Skeletal muscle satellite cell (primary cell): ENCODE measurements around the gene PSG7.
"Not testable (repeated sequence)": the region's sequence is repeated elsewhere in the genome, so short reads cannot be mapped to it uniquely, and the experiment has no call there.

Experiments
- H3K27me3 ChIP-seq: 2 replicates; pipeline ENCODE4 v1.7.0; 2013; ENCODE audit warnings: low read length; ENCODE audit not compliant: control insufficient read depth, insufficient read depth
- H3K36me3 ChIP-seq: 2 replicates; pipeline ENCODE4 v1.7.0; 2013; ENCODE audit warnings: mild to moderate bottlenecking, control low read depth, low read length; ENCODE audit not compliant: insufficient read depth
- H3K4me1 ChIP-seq: 2 replicates; pipeline ENCODE4 v1.7.0; 2013; ENCODE audit warnings: low read length; ENCODE audit not compliant: control insufficient read depth, insufficient read depth
- H3K4me2 ChIP-seq: 2 replicates; pipeline ENCODE4 v1.7.0; 2013; ENCODE audit warnings: mild to moderate bottlenecking, low read length
- H3K4me3 ChIP-seq: 2 replicates; pipeline ENCODE4 v1.7.0; 2013; ENCODE audit warnings: low read length
- H3K9ac ChIP-seq: 2 replicates; pipeline ENCODE4 v1.7.0; 2013; ENCODE audit warnings: mild to moderate bottlenecking, low read depth, low read length, moderate library complexity
- H3K9me3 ChIP-seq: replicated peaks from 2 replicates; pipeline ENCODE4 v1.7.0; 2013; ENCODE audit warnings: mild to moderate bottlenecking, control low read depth, low read length

PSG7 gene

GRCh38 chr19:42932485-42933101, 4.4 kb downstream of the PSG7 start:
- H3K4me3 ChIP-seq, H3K36me3 ChIP-seq, H3K9me3 ChIP-seq: not testable (repeated sequence)
- peak overlapping the region; percentile 59 for H3K9ac ChIP-seq
- H3K27me3 ChIP-seq: peaks cover 16% of the 10 kb centered on the region
- peaks cover 22% of the 10 kb centered on the region for H3K4me1 ChIP-seq
- peak overlapping the region; percentile 17 for H3K4me2 ChIP-seq

GRCh38 chr19:42930214-42930613, 6.8 kb downstream of the PSG7 start:
- H3K9me3 ChIP-seq, H3K36me3 ChIP-seq, H3K4me3 ChIP-seq, H3K9ac ChIP-seq, H3K4me2 ChIP-seq: not testable (repeated sequence)
- Histone ChIP-seq H3K4me1 (peaks cover 22% of the 10 kb centered on the region), H3K27me3 (peaks cover 28% of the 10 kb centered on the region)

- H3K4me1 ChIP-seq: peaks cover 18% of the 10 kb centered on the region
- H3K4me2 ChIP-seq: no peak overlapping the region
- no peaks in the 10 kb centered on the region for H3K9me3 ChIP-seq
- no peaks in the 10 kb centered on the region for H3K36me3 ChIP-seq
- H3K4me3 ChIP-seq: no peak overlapping the region
- peaks cover 28% of the 10 kb centered on the region for H3K27me3 ChIP-seq
- no peak overlapping the region for H3K9ac ChIP-seq
Observed at GRCh38 chr19:42928896-42929295, 8.1 kb downstream of the PSG7 start.

GRCh38 chr19:42926781-42927180, 10.2 kb downstream of the PSG7 start:
- no peaks in the 10 kb centered on the region for H3K9me3 ChIP-seq
- peaks cover 28% of the 10 kb centered on the region for H3K27me3 ChIP-seq
- H3K4me1 ChIP-seq: peaks cover 1% of the 10 kb centered on the region
- H3K4me3 ChIP-seq: no peak overlapping the region
- H3K4me2 ChIP-seq: no peak overlapping the region
- H3K9ac ChIP-seq: no peak overlapping the region
- H3K36me3 ChIP-seq: no peaks in the 10 kb centered on the region

- H3K36me3 ChIP-seq, H3K4me2 ChIP-seq, H3K9ac ChIP-seq, H3K4me1 ChIP-seq, H3K4me3 ChIP-seq, H3K9me3 ChIP-seq: not testable (repeated sequence)
- peaks cover 15% of the 10 kb centered on the region for H3K27me3 ChIP-seq
Observed at GRCh38 chr19:42923106-42923505, 13.9 kb downstream of the PSG7 start.

- not testable (repeated sequence) for H3K9me3 ChIP-seq, H3K4me2 ChIP-seq, H3K36me3 ChIP-seq, H3K4me1 ChIP-seq, H3K9ac ChIP-seq, H3K4me3 ChIP-seq, H3K27me3 ChIP-seq
Observed at GRCh38 chr19:42920971-42921370, 16.0 kb downstream of the PSG7 start.

GRCh38 chr19:42919757-42920079, 17.3 kb downstream of the PSG7 start:
- Histone ChIP-seq H3K4me3 (no peak overlapping the region), H3K4me2 (no peak overlapping the region), H3K9ac (no peak overlapping the region)

GRCh38 chr19:42919070-42919756, 17.8 kb downstream of the PSG7 start:
- H3K9ac ChIP-seq, H3K9me3 ChIP-seq, H3K4me2 ChIP-seq, H3K27me3 ChIP-seq, H3K4me3 ChIP-seq, H3K4me1 ChIP-seq, H3K36me3 ChIP-seq: not testable (repeated sequence)

More at GRCh38 chr19:42919757-42920079, 17.3 kb downstream of the PSG7 start:
- no peaks in the 10 kb centered on the region for H3K36me3 ChIP-seq
- H3K4me1 ChIP-seq: peaks cover 5% of the 10 kb centered on the region
- H3K9me3 ChIP-seq: no peaks in the 10 kb centered on the region
- no peaks in the 10 kb centered on the region for H3K27me3 ChIP-seq

GRCh38 chr19:42918377-42919069, 18.5 kb downstream of the PSG7 start:
- H3K4me1 ChIP-seq, H3K4me3 ChIP-seq, H3K27me3 ChIP-seq, H3K4me2 ChIP-seq, H3K9me3 ChIP-seq, H3K36me3 ChIP-seq, H3K9ac ChIP-seq: not testable (repeated sequence)

- not testable (repeated sequence) for H3K9ac ChIP-seq, H3K36me3 ChIP-seq, H3K4me2 ChIP-seq, H3K27me3 ChIP-seq, H3K4me1 ChIP-seq, H3K9me3 ChIP-seq, H3K4me3 ChIP-seq
Observed at GRCh38 chr19:42917634-42918033, 19.4 kb downstream of the PSG7 start, which contains the start of gene PSG6. Gene PSG6, minus strand, starts transcription at chr19:42917894. Its CDS starts 102 bp downstream, at chr19:42917792.

- not testable (repeated sequence) for H3K36me3 ChIP-seq, H3K9me3 ChIP-seq, H3K9ac ChIP-seq, H3K4me3 ChIP-seq, H3K27me3 ChIP-seq, H3K4me1 ChIP-seq, H3K4me2 ChIP-seq
Observed at GRCh38 chr19:42916931-42917330, 20.1 kb downstream of the PSG7 start.

- H3K9ac ChIP-seq, H3K36me3 ChIP-seq, H3K4me2 ChIP-seq, H3K4me1 ChIP-seq, H3K9me3 ChIP-seq, H3K4me3 ChIP-seq, H3K27me3 ChIP-seq: not testable (repeated sequence)
Observed at GRCh38 chr19:42913516-42913915, 23.5 kb downstream of the PSG7 start.
